OCI-M2 (cell line): ENCODE measurements around the gene MACROD2.

Source experiments
- DNase-seq: peaks from one replicate; lab custom pipeline; 2025; ENCODE audit not compliant: unreplicated experiment; lab: John Stamatoyannopoulos, UW

The MACROD2 gene

GRCh38 chr20:15895560-15896084, 1900.3 kb downstream of the MACROD2 start:
- no peak for DNase-seq

DNA sequence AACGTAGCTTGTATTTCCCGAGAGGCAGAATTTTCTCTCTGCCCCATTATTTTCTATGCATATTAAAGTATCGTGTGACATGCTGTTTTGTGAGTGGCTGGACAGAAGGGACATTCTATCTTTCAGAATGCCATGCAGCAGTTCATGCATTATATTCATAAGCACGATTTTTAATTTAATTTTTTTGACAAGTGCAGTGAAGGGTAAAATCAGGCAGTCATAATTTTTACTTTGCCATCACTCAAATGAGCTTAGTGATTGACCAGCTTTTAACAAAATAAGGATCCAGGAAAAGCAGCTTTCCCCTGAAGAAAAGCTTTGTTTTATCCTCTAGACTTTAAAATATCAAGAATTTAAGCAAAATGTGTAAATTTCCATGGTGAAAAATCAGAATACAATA, 1904.7 kb downstream of the MACROD2 start:
- no peak for DNase-seq

GRCh38 chr20:15900443-15900842, 1905.1 kb downstream of the MACROD2 start:
- no peak for DNase-seq

- DNase-seq = no peak
These were observed 1907.2 kb downstream of the MACROD2 start for GRCh38 chr20:15902493-15902892.

- no peak for DNase-seq
These were observed 1910.3 kb downstream of the MACROD2 start for GRCh38 chr20:15905661-15906060.

- no peak for DNase-seq
These were observed 1914.7 kb downstream of the MACROD2 start for GRCh38 chr20:15909995-15910394.

DNA sequence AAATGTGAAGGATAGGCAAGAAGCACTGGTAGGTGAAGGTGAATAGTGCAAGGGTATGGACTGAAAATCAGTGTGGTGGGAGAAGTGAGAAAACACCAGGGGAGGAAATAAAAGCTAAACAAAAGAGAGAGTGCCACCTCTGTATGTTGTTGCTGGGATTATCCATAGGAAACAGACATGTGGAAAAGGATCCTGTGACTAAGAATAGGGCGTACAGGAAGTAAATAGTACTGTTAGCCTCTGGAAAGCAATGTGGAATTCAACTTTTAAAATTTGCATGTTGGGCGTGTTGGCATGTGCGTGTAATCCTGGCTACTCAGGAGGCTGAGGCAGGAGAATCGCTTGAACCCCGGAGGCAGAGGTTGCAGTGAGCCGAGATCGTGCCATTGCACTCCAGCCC, 1916.3 kb downstream of the MACROD2 start:
- DNase-seq = no peak

- no peak for DNase-seq
These were observed 1918.2 kb downstream of the MACROD2 start for GRCh38 chr20:15913391-15914025.

DNA sequence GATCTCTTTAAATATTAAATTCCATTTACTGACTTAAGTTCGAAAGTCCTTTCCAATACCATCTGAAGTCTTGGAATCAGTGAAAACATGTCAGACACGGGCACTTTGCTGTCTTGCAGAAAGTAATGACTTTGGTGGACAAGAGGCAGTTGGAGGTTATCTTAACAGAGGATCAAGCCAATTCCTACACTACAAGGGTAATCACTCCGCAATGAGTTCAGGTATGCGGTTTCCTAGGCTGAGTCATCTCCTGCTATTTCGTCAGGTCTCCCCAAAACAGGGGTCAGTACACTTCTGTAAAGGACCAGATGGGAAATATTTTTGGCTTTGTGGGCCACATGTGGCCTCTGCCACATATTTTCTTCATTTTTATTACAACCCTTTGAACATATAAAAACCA, 1921.3 kb downstream of the MACROD2 start:
- DNase-seq = no peak

DNA sequence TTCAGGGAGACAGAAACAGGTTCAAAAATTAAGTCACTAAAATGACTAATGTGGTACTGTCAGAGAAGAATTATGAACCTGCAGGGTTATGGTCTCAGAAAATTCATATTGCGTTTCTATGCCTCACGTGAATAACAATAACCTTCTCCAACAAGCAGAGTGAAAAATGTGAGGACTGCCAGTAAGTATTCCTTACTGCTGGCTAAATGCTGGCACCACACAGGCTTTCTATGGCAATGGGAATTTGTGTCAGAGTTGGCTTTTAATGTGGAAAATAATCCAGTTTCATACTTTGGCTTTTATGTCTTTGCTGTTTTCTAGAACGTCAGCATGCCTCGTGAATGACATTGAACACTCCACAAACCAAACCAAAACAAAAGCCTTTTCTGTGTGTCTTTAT, 1922.0 kb downstream of the MACROD2 start:
- no peak for DNase-seq

- no peak for DNase-seq
These were observed 1923.3 kb downstream of the MACROD2 start for GRCh38 chr20:15918631-15919030.

GRCh38 chr20:15919118-15919517, 1923.8 kb downstream of the MACROD2 start:
- no peak for DNase-seq

GRCh38 chr20:15921930-15922329, 1926.6 kb downstream of the MACROD2 start:
- DNase-seq = no peak

DNA sequence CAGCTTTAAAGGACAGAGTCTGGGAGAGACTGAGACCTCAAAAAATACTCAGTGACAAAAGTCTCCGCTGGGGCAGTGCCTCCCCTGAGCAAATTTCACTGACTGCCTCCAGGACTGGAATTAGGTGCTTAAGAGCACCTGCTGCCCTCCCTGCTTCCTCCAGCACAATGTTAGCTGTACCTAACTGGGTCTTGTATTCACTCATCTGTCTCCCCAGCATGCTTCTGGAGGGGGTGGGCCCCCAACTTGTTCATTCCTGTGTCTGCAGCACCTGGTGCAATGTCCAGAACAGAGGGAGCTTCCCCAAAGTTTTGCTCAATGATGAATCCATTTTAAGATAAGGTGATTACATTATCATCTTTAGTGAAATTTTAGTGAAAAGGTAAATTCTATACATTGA, 1927.2 kb downstream of the MACROD2 start:
- no peak for DNase-seq

DNA sequence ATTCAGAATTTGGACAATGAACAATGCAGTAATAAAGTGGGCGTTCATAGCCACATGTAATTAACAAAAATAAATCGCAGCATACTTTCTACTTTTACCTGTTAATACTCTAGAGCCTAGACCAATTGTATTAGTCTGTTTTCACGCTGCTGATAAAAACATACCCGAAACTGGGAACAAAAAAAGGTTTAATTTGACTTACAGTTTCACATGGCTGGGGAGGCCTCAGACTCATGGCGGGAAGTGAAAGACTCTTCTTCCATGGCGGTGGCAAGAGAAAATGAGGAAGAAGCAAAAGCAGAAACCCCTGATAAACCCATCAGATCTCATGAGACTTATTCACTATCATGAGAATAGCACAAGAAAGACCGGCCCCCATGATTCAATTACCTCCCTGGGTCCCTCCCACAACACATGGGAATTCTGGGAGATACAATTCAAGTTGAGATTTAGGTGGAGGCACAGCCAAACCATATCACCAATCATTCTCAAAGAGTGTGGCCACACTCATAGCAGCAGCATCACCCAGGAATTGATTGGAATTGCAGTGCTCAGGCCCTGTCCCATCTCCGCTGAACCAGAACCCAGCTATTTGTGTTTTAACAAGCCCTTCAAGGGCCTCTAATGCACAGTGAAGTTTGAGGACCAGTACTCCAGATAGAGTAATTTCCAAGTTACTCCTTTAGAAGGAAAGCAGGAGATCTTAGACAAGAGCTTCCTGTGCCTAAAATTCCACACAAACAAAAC, 1927.9 kb downstream of the MACROD2 start:
- no peak for DNase-seq

- no peak for DNase-seq
These were observed 1929.2 kb downstream of the MACROD2 start for GRCh38 chr20:15924556-15924955.

DNA sequence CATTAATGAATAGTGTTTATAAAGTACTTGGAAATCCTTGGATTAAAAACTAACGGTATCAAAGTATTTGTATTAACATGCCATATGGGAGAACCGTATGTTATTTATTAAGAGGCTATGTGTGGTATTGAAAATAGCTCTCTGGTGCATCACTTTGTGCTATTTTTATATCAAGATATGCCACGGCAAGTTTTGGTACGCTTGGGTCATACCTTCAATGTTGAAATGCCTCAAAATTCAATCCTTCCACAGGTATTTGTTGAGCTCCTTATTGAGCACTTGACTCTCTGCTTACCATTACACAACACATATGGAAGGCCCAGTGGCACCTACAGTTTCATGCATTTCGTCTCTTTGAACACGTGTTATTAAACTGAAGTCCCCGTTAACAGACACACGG, 1930.1 kb downstream of the MACROD2 start:
- DNase-seq = no peak

DNA sequence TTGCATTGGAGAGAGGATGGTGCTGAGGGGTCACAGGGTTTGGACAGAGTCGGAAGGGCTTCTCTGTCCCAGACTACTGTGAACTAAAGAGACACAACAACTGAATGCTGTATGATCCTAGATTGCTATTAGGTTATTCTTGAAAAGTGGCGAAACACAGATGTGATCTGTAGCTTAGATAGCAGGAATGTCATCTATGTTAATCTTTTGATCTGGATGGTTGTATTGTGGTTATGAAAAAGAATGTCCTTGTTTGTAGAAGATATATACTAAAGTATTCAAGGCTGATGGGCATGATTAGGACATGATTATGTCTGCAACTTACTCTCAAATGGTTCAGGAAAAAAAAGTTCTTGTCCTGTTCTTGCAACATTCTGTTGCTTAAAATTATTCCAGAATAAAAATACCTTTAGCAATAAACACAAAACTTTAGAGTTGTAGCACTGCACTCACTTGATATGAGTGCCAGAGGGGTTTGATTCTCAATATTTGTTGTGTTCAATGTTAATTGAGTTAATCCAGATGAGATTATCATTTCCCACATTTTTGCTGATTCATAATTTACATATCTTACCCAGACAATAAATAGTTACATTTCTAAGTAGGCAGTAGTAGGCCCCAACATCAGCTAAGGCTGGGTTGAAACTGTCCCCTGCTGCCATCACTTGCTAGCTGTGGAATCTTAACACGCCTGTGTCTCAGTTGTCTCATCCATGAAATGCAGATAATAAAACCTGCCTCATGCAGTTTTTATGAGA, 1932.8 kb downstream of the MACROD2 start:
- DNase-seq = no peak

DNA sequence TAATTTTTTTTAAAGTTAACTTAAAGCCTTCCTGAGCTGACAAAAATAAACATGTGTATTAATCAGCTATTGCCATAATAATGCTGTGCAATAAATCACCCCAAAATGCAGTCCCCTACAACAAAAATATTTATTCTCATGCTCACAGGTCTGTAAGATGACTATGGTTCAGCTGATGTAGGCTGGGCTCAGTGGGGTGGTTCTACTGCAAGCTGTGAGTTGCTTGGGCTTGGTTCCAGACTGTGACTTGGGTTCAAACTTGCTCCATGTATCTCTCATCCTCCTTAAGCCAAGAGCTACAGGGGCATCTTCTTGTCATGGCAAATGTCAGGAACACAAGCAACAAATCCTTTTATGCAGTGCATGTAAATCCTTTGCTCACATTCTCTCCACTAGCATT, 1933.6 kb downstream of the MACROD2 start:
- no peak for DNase-seq

GRCh38 chr20:15930311-15931305, 1935.3 kb downstream of the MACROD2 start:
- no peak for DNase-seq

DNA sequence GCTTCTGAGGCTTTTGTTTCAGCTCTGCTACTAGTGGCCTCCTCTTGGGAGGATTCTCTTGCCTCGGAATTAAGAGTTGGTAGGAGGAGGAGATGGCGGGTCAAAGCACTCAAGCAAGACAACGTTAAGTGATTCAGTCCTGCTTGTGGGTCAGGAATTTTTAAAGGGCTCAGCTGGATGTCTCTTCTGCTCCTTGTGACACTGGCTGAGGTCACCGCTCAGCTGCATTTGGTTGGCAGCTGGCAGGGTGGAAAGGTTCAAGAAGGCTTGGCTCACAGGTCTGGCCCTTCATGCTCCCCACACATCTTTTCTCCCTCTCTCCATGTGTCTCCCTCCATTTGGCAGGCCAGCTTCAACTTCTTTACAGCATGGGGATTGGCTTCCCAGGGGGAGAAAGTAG, 1936.6 kb downstream of the MACROD2 start:
- no peak for DNase-seq
